H1 (cell line): ENCODE results near the gene BRD4. TPM values are rescaled to one million over a fixed set of nuclear protein-coding genes. Genes with fewer than 3 reads are reported as not detected.

Experiments
- CTCF ChIA-PET: fragments of 300-600 bp; sonication (Branson Sonifier 250); formaldehyde crosslinking; loops from one replicate; lab custom pipeline; 2021; ENCODE audit not compliant: partially characterized antibody; lab: Charles Lee
- POLR2A ChIA-PET: fragments of 300-600 bp; sonication (Branson Sonifier 250); formaldehyde crosslinking; loops from one replicate; lab custom pipeline; 2021; ENCODE audit warnings: inconsistent platforms; ENCODE audit not compliant: partially characterized antibody; lab: Charles Lee
- DNase-seq, 2 experiments: peaks; one replicate each; pipeline versions ENCODE4 v3.0.0 to v3.0.0-alpha.2; 2010 to 2022; ENCODE audit warnings: low spot score in 2 of 2, low read depth in 1 of 2, mixed read lengths in 1 of 2
- FAIRE-seq: peaks from 2 replicates; lab custom pipeline; 2011; peaks lifted over from hg19 to GRCh38; lab: Jason Lieb, UNC
- H2AFZ ChIP-seq: 2 replicates; pipeline ENCODE4 v1.8.1; 2012; ENCODE audit warnings: low read length, inconsistent platforms
- H2AK5ac ChIP-seq: 2 replicates; pipeline ENCODE4 v1.6.1; 2013; ENCODE audit warnings: low read depth, low read length
- H2BK120ac ChIP-seq: replicated peaks from 2 replicates; pipeline ENCODE3; 2013; ENCODE audit warnings: low read depth, low read length, inconsistent platforms
- H2BK12ac ChIP-seq: 2 replicates; pipeline ENCODE4 v1.6.1; 2013; ENCODE audit warnings: low read depth, low read length
- H2BK15ac ChIP-seq: 2 replicates; pipeline ENCODE4 v1.6.1; 2013; ENCODE audit warnings: low read length
- H2BK20ac ChIP-seq: 2 replicates; pipeline ENCODE4 v1.6.1; 2013; ENCODE audit warnings: low read length
- H2BK5ac ChIP-seq: 2 replicates; pipeline ENCODE4 v1.6.1; 2013; ENCODE audit warnings: low read depth, low read length
- H3K14ac ChIP-seq: 2 replicates; pipeline ENCODE4 v1.6.1; 2013; ENCODE audit warnings: inconsistent platforms; ENCODE audit not compliant: insufficient read length
- H3K18ac ChIP-seq: 2 replicates; pipeline ENCODE4 v1.6.1; 2013; ENCODE audit warnings: low read length; ENCODE audit errors: extremely low read depth
- H3K23ac ChIP-seq: 2 replicates; pipeline ENCODE4 v1.6.1; 2013; ENCODE audit warnings: inconsistent platforms; ENCODE audit not compliant: insufficient read length
- H3K23me2 ChIP-seq: 2 replicates; pipeline ENCODE4 v1.6.1; 2013; ENCODE audit warnings: low read depth, low read length
- H3K27ac ChIP-seq: 2 replicates; pipeline ENCODE4 v1.6.1; 2011; ENCODE audit warnings: low read depth, low read length, inconsistent platforms
- H3K27me3 ChIP-seq, 4 experiments: replicated peaks in 1 of 4; 1 replicate in 1 of 4; 2 replicates in 3 of 4; pipeline versions ENCODE4 v1.6.1 to v1.8.1; 2011 to 2013; ENCODE audit warnings: low read length in 3 of 4, mild to moderate bottlenecking in 3 of 4, inconsistent platforms in 2 of 4, mixed read lengths in 2 of 4, moderate library complexity in 1 of 4; ENCODE audit not compliant: control insufficient read depth in 3 of 4, insufficient read depth in 3 of 4; ENCODE audit errors: extremely low read depth in 1 of 4
- H3K36me3 ChIP-seq, 4 experiments: 2 replicates each; pipeline versions ENCODE4 v1.6.1 to v1.8.1; 2011 to 2013; ENCODE audit warnings: mild to moderate bottlenecking in 4 of 4, low read length in 3 of 4, moderate library complexity in 2 of 4, control low read depth in 1 of 4, inconsistent platforms in 1 of 4; ENCODE audit not compliant: insufficient read depth in 4 of 4, control insufficient read depth in 2 of 4
- H3K4ac ChIP-seq: replicated peaks from 2 replicates; pipeline ENCODE3; 2013; ENCODE audit warnings: low read length, low read depth, mixed read lengths, inconsistent platforms; ENCODE audit not compliant: insufficient read length
- H3K4me1 ChIP-seq, 4 experiments: replicated peaks in 1 of 4; 1 replicate in 1 of 4; 2 replicates in 3 of 4; pipeline versions ENCODE4 v1.6.1 to v1.8.1; 2011 to 2013; ENCODE audit warnings: low read length in 3 of 4, inconsistent platforms in 2 of 4, mixed read lengths in 1 of 4; ENCODE audit not compliant: insufficient read depth in 4 of 4, control insufficient read depth in 3 of 4
- H3K4me2 ChIP-seq, 2 experiments: 2 replicates each; pipeline versions ENCODE4 v1.6.1 to v1.8.1; 2011 to 2013; ENCODE audit warnings: low read depth in 2 of 2, low read length in 2 of 2, control low read depth in 1 of 2, inconsistent platforms in 1 of 2, mild to moderate bottlenecking in 1 of 2; ENCODE audit not compliant: insufficient read depth in 1 of 2
- H3K4me3 ChIP-seq, 4 experiments: fragments of 200-600, 300-600 bp in 1 of 4; sonication (generic), shearing (Covaris generic), sonication (Bioruptor Twin) in 1 of 4; 2 replicates each; pipeline versions ENCODE4 v1.5.1 to v1.8.1; 2011 to 2016; ENCODE audit warnings: low read length in 4 of 4, low read depth in 3 of 4, control low read depth in 2 of 4, inconsistent platforms in 2 of 4, mild to moderate bottlenecking in 2 of 4, mixed read lengths in 1 of 4, moderate library complexity in 1 of 4; ENCODE audit not compliant: insufficient read depth in 2 of 4; ENCODE audit errors: extremely low read depth in 1 of 4
- H3K56ac ChIP-seq: replicated peaks from 2 replicates; pipeline ENCODE3; 2013; ENCODE audit warnings: low read depth, mild to moderate bottlenecking, mixed read lengths, low read length, inconsistent platforms; ENCODE audit not compliant: insufficient read length
- H3K79me1 ChIP-seq: 2 replicates; pipeline ENCODE4 v1.6.1; 2013; ENCODE audit warnings: low read depth, low read length, control low read depth
- H3K79me2 ChIP-seq, 2 experiments: 2 replicates each; pipeline versions ENCODE4 v1.6.1 to v1.8.1; 2012 to 2013; ENCODE audit warnings: low read length in 2 of 2, mild to moderate bottlenecking in 2 of 2, inconsistent platforms in 1 of 2; ENCODE audit not compliant: insufficient read depth in 2 of 2, control insufficient read depth in 1 of 2
- H3K9ac ChIP-seq, 4 experiments: replicated peaks in 1 of 4; 1 replicate in 1 of 4; 2 replicates in 3 of 4; pipeline versions ENCODE4 v1.6.1 to v1.8.1; 2011 to 2013; ENCODE audit warnings: low read depth in 3 of 4, low read length in 3 of 4, control low read depth in 2 of 4, mild to moderate bottlenecking in 2 of 4, moderate library complexity in 2 of 4, inconsistent platforms in 1 of 4; ENCODE audit errors: extremely low read depth in 1 of 4
- H3K9me3 ChIP-seq, 2 experiments: 2 replicates each; pipeline versions ENCODE4 v1.6.1 to v1.8.1; 2012 to 2013; ENCODE audit warnings: mild to moderate bottlenecking in 2 of 2, moderate library complexity in 2 of 2, control low read depth in 1 of 2, inconsistent platforms in 1 of 2, low read depth in 1 of 2, low read length in 1 of 2, mixed read lengths in 1 of 2; ENCODE audit not compliant: insufficient read depth in 2 of 2
- H4K20me1 ChIP-seq, 2 experiments: replicated peaks in 1 of 2; 2 replicates each; pipeline versions ENCODE3 to v1.8.1; 2011 to 2013; ENCODE audit warnings: inconsistent platforms in 2 of 2, low read length in 2 of 2, mild to moderate bottlenecking in 1 of 2; ENCODE audit not compliant: insufficient read depth in 2 of 2, control insufficient read depth in 1 of 2
- H4K5ac ChIP-seq: 2 replicates; pipeline ENCODE4 v1.6.1; 2013; ENCODE audit warnings: low read length, low read depth, mixed read lengths, inconsistent platforms; ENCODE audit not compliant: insufficient read length
- H4K8ac ChIP-seq: 2 replicates; pipeline ENCODE4 v1.8.0; 2013; ENCODE audit warnings: mild to moderate bottlenecking, moderate library complexity, low read length, inconsistent platforms; ENCODE audit not compliant: insufficient read depth; ENCODE audit errors: extremely low read depth
- H4K91ac ChIP-seq: replicated peaks from 2 replicates; pipeline ENCODE3; 2013; ENCODE audit warnings: low read length, mixed read lengths, inconsistent platforms; ENCODE audit not compliant: insufficient read length
- ASH2L ChIP-seq: fragments of 200-600, 300-600 bp; sonication (generic); IDR thresholded peaks from one replicate; pipeline ENCODE4 v1.7.1; 2017; ENCODE audit warnings: low read length
- CBX5 ChIP-seq: fragments of 300-800, 300-1000 bp; sonication (generic); IDR thresholded peaks from 2 replicates; pipeline ENCODE4 v1.7.1; 2016; ENCODE audit warnings: antibody characterized with exemption, low read length, low read depth
- MAFK ChIP-seq: IDR thresholded peaks from 2 replicates; pipeline ENCODE4 v1.6.1; 2012; ENCODE audit warnings: low read depth, mild to moderate bottlenecking, improper control_type of control experiment, low read length
- PHF8 ChIP-seq: fragments of 200-600 bp; sonication (generic); conservative IDR thresholded peaks from 2 replicates; pipeline ENCODE4 v1.7.1; 2012; ENCODE audit warnings: low read depth, mild to moderate bottlenecking, inconsistent platforms, low read length, moderate library complexity
- POLR2A ChIP-seq, 2 experiments: IDR thresholded peaks; 1 replicate in 1 of 2; 2 replicates in 1 of 2; pipeline ENCODE4 v1.6.1; 2011; ENCODE audit warnings: low read depth in 2 of 2, low read length in 2 of 2, mild to moderate bottlenecking in 2 of 2; ENCODE audit errors: control extremely low read depth in 1 of 2
- POLR2AphosphoS5 ChIP-seq: IDR thresholded peaks from 2 replicates; pipeline ENCODE4 v1.6.1; 2011; ENCODE audit warnings: low read depth, low read length
- RAD21 ChIP-seq, 2 experiments: IDR thresholded peaks in 1 of 2; conservative IDR thresholded peaks in 1 of 2; 2 replicates each; pipeline ENCODE4 v1.6.1; 2011; ENCODE audit warnings: low read depth in 2 of 2, low read length in 2 of 2, improper control_type of control experiment in 1 of 2, inconsistent platforms in 1 of 2, mild to moderate bottlenecking in 1 of 2, moderate library complexity in 1 of 2
- RFX5 ChIP-seq: IDR thresholded peaks from 2 replicates; pipeline ENCODE4 v1.6.1; 2011; ENCODE audit warnings: low read depth, low read length, improper control_type of control experiment, borderline replicate concordance
- SP4 ChIP-seq: IDR thresholded peaks from 2 replicates; pipeline ENCODE4 v1.6.1; 2012; ENCODE audit warnings: low read length, inconsistent platforms
- TBP ChIP-seq: IDR thresholded peaks from 2 replicates; pipeline ENCODE4 v1.6.1; 2011; ENCODE audit warnings: low read depth, low read length, improper control_type of control experiment
- TEAD4 ChIP-seq: IDR thresholded peaks from 2 replicates; pipeline ENCODE4 v1.6.1; 2012; ENCODE audit warnings: low read depth, low read length, inconsistent platforms, mixed read lengths
- WGBS, 2 experiments: shearing (Covaris generic) in 1 of 2; methylation state at CpG; one replicate each; pipeline versions ENCODE4 v1.1.6 to v1.1.7; 2013 to 2015; ENCODE audit warnings: low lambda C conversion rate in 2 of 2, mixed read lengths in 2 of 2, inconsistent platforms in 1 of 2, low coverage in 1 of 2, missing lambda C conversion rate in 1 of 2; ENCODE audit not compliant: insufficient replicate concordance in 2 of 2, insufficient coverage in 1 of 2, insufficient read length in 1 of 2; ENCODE audit errors: extremely low coverage in 1 of 2, missing lambda C conversion rate in 1 of 2; 5-methylcytosine and 5-hydroxymethylcytosine counted together
- polyA plus RNA-seq, 7 experiments: library from polyadenylated mRNA; depleted of rRNA in 3 of 7; stranded (reverse) in 5 of 7; unstranded in 2 of 7; fragments of >200 nt in 5 of 7; fragments of 200-250 nt in 2 of 7; gene quantifications; 1 replicate in 5 of 7; 2 replicates in 1 of 7; 4 replicates in 1 of 7; pipeline versions ENCODE4 v1.2.1 to v1.2.3, GENCODE V29; 2011 to 2013; ENCODE audit warnings: missing spikeins in 2 of 7, mixed read lengths in 2 of 7
- total RNA-seq: library from RNA; stranded (reverse); fragmentation: NEBNext Ultra II Directional; extraction: Animal tissue kit (Norgen Biotek cat#: 25700); gene quantifications from 2 replicates; pipeline ENCODE4 v1.2.1, GENCODE V29; 2021

Gene BRD4
- total and polyA plus RNA-seq, 2 of the 8 experiments (the other 6 are each of a cell fraction or from before 2014, with no cell fraction given) = 14.1 to 146 TPM

GRCh38 chr19:15379083-15379998, 47.0 kb upstream of the BRD4 start, which contains the start of gene AKAP8:
Gene AKAP8 (minus strand): TSS chr19:15379787. CDS start chr19:15379731, 56 bp downstream.
- no peak within 1 kb of the TSS for H3K23ac ChIP-seq
- ChIA-PET POLR2A (interaction anchor here (0.6 to 5.6 kb wide), 56 partner anchors 8 to 731 kb away, joined by 3 to 60 read pairs (median 4); partner anchors contain the start of genes AKAP8L, BRD4, NOTCH3 and WIZ), CTCF (interaction anchor here (1.1 to 1.9 kb wide), 7 partner anchors 8 to 127 kb away, joined by 3 to 5 read pairs (median 3); partner anchors contain the start of gene AKAP8L)
- H3K36me3 ChIP-seq = peaks cover 0 to 2% (median 0%) of the 10 kb centered on the region in 4 experiments; a peak in 3 of 8 replicates
- peaks cover 10% of the 10 kb centered on the region for H3K23me2 ChIP-seq
- H2AFZ ChIP-seq = peak within 1 kb of the TSS; percentile 11; the same call in 1 of the 2 replicates
- H4K91ac ChIP-seq = peak within 1 kb of the TSS; percentile 97
- H3K27me3 ChIP-seq = no peaks in the 10 kb centered on the region
- 3% methylated on average over 47 of the region's 111 CpGs; no CpG with 5 or more reads in 1 of the 2 experiments for WGBS, 2 experiments
- no peak within 1 kb of the TSS; the same call in 1 of the 2 replicates for H2AK5ac ChIP-seq
- no peaks in the 10 kb centered on the region for H3K9me3 ChIP-seq
- FAIRE-seq (no peak), DNase-seq (peak; percentile 95 to 97)
- peak within 1 kb of the TSS; percentile 92 for H2BK5ac ChIP-seq
- H3K18ac ChIP-seq = peak within 1 kb of the TSS; percentile 98
- H2BK120ac ChIP-seq = no peak within 1 kb of the TSS
- no peak within 1 kb of the TSS for H2BK20ac ChIP-seq
- H3K4ac ChIP-seq = peak within 1 kb of the TSS; percentile 65
- peaks cover 9% of the 10 kb centered on the region; the same call in 1 of the 2 replicates for H3K79me1 ChIP-seq
- H3K27ac ChIP-seq = peak within 1 kb of the TSS; percentile 97
- peaks cover 28 to 45% of the 10 kb centered on the region in 2 experiments for H3K79me2 ChIP-seq
- peaks cover 0 to 9% (median 6%) of the 10 kb centered on the region in 4 experiments; a peak in 6 of 7 replicates for H3K4me1 ChIP-seq
- peak within 1 kb of the TSS; percentile 91 for H4K5ac ChIP-seq
- H3K4me2 ChIP-seq = peak within 1 kb of the TSS; percentile 91 to 92
- H3K14ac ChIP-seq = no peak within 1 kb of the TSS
- H3K9ac ChIP-seq = peak within 1 kb of the TSS; percentile 96 to 100 (median 98)
- H4K8ac ChIP-seq = peak within 1 kb of the TSS; percentile 99
- H3K4me3 ChIP-seq = peak within 1 kb of the TSS; percentile 84 to 99 (median 94)
- peak within 1 kb of the TSS; percentile 10; the same call in 1 of the 2 replicates for H2BK15ac ChIP-seq
- peak within 1 kb of the TSS; percentile 78 for H3K56ac ChIP-seq
- peak within 1 kb of the TSS; percentile 75; the same call in 1 of the 2 replicates for H2BK12ac ChIP-seq
- peaks cover 8 to 28% of the 10 kb centered on the region in 2 experiments for H4K20me1 ChIP-seq
- peak; percentile 88 for TF ChIP-seq TBP
- no peak for TF ChIP-seq CBX5
- no peak for TF ChIP-seq TEAD4
- TF ChIP-seq PHF8 = peak; percentile 91
- TF ChIP-seq SP4 = peak; percentile 88
- TF ChIP-seq ASH2L = no peak
- TF ChIP-seq MAFK = no peak
- peak; percentile 98 for TF ChIP-seq POLR2AphosphoS5
- TF ChIP-seq RAD21 (IDR thresholded peaks at IDR 0.05 in 1 of 2, conservative IDR thresholded peaks at IDR 0.05 in 1 of 2; ENCODE audit: low read depth in 2 of 2, low read length in 2 of 2) = no peak
- TF ChIP-seq POLR2A (IDR thresholded peaks at IDR 0.05; ENCODE audit: control extremely low read depth in 1 of 2, low read depth in 2 of 2, low read length in 2 of 2) = peak; percentile 91 to 96
- no peak for TF ChIP-seq RFX5
